Mammary epithelial cell (primary cell): Measurements from ENCODE around the gene CDKN1A.

ENCODE experiments used
- CTCF ChIP-seq, 2 donors: IDR thresholded peaks in 1 of 2; conservative IDR thresholded peaks in 1 of 2; 2 replicates each; pipeline ENCODE4 v1.5.1; 2011 to 2012; ENCODE audit warnings: inconsistent platforms in 2 of 2, low read length in 2 of 2, mild to moderate bottlenecking in 2 of 2, control low read depth in 1 of 2, low read depth in 1 of 2; ENCODE audit not compliant: insufficient read depth in 1 of 2; ENCODE audit errors: extremely low read depth in 1 of 2
- EZH2 ChIP-seq: IDR thresholded peaks from 2 replicates; pipeline ENCODE4 v1.6.1; 2012; ENCODE audit warnings: low read length, inconsistent platforms, borderline replicate concordance

GRCh38 chr6:36720251-36721141, 42.0 kb downstream of the CDKN1A start:
- TF ChIP-seq CTCF (conservative IDR thresholded peaks at IDR 0.05 in 1 of 2, IDR thresholded peaks at IDR 0.05 in 1 of 2; ENCODE audit: extremely low read depth in 1 of 2, insufficient read depth in 1 of 2, low read depth in 1 of 2, low read length in 2 of 2) (no peak), EZH2 (no peak)
